K562 (cell line): Measurements from ENCODE around the gene TRIM33. TPM values are rescaled to one million over a fixed set of nuclear protein-coding genes. Genes with fewer than 3 reads are reported as not detected.

Source experiments
- ARNT ChIP-seq, 2 experiments: fragments of 450-650 bp; IDR thresholded peaks; 2 replicates each; pipeline ENCODE4 v1.6.1; 2016; ENCODE audit warnings: mild to moderate bottlenecking in 1 of 2
- HOXB6 ChIP-seq: fragments of 250-450 bp; sonication (Bioruptor Pico); IDR thresholded peaks from 2 replicates; pipeline ENCODE4 v1.5.1; 2022; ENCODE audit warnings: mild to moderate bottlenecking, borderline replicate concordance
- HSF4 ChIP-seq: fragments of 250-450 bp; sonication (Bioruptor Pico); IDR thresholded peaks from 2 replicates; pipeline ENCODE4 v2.1.2; 2022; ENCODE audit warnings: mild to moderate bottlenecking, moderate library complexity, borderline replicate concordance
- MED1 ChIP-seq: sonication (generic); formaldehyde crosslinking; IDR thresholded peaks from 2 replicates; pipeline ENCODE4 v1.8.1; 2023; ENCODE audit warnings: missing genetic modification reagents, borderline replicate concordance
- PTRF ChIP-seq: fragments of 450-650 bp; IDR thresholded peaks from 2 replicates; pipeline ENCODE4 v1.6.1; 2016; ENCODE audit warnings: mild to moderate bottlenecking, missing genetic modification characterization, missing compliant biosample characterization
- SPI1 ChIP-seq: IDR thresholded peaks from 2 replicates; pipeline ENCODE4 v1.6.1; 2011; ENCODE audit warnings: low read depth, low read length, control low read depth, borderline replicate concordance
- ZFPM2 ChIP-seq: fragments of 250-450 bp; sonication (Bioruptor Pico); IDR thresholded peaks from 2 replicates; pipeline ENCODE4 v1.5.1; 2022; ENCODE audit warnings: mild to moderate bottlenecking
- ZNF354B ChIP-seq: fragments of 250-450 bp; sonication (Bioruptor Pico); IDR thresholded peaks from 2 replicates; pipeline ENCODE4 v1.4.0; 2020
- polyA plus RNA-seq, 8 experiments: library from polyadenylated mRNA; depleted of rRNA in 4 of 8; stranded (reverse) in 5 of 8; unstranded in 3 of 8; fragments of >200 nt; fragmentation: Nextera tagmentation in 2 of 8; fragmentation: Illumina TruSeq in 1 of 8; extraction: Ambion mirVana in 2 of 8; extraction: Trizol in 1 of 8; gene quantifications; 2 replicates each; pipeline versions ENCODE4 v1.2.1 to v1.2.3, GENCODE V29; 2011 to 2014; ENCODE audit warnings: inconsistent platforms in 1 of 8, missing spikeins in 1 of 8
- total RNA-seq, 7 experiments: library from RNA; depleted of rRNA in 6 of 7; stranded (reverse); fragments of >200 nt in 6 of 7; fragmentation: Illumina TruSeq in 2 of 7; extraction: Trizol in 2 of 7; gene quantifications; 2 replicates each; pipeline versions ENCODE4 v1.2.1 to v1.2.3, GENCODE V29; 2011 to 2021; ENCODE audit warnings: low replicate concordance in 1 of 7
- TF ChIP-seq, protein P1 (sequence below): fragments of 250-450 bp; sonication (Bioruptor Pico); IDR thresholded peaks from 2 replicates; pipeline ENCODE4 v1.8.0; 2021; ENCODE audit warnings: mild to moderate bottlenecking, moderate library complexity
- TF ChIP-seq, protein P2 (sequence below), 2 experiments: fragments of 450-650 bp in 1 of 2; IDR thresholded peaks; 2 replicates each; pipeline ENCODE4 v1.6.1; 2011 to 2017; ENCODE audit warnings: low read depth in 2 of 2, antibody characterized with exemption in 1 of 2, borderline replicate concordance in 1 of 2, low read length in 1 of 2, mild to moderate bottlenecking in 1 of 2, mixed read lengths in 1 of 2; ENCODE audit not compliant: control insufficient read depth in 1 of 2
- TF ChIP-seq, protein P3 (sequence below): IDR thresholded peaks from 3 replicates; pipeline ENCODE4 v1.6.1; 2011; ENCODE audit warnings: borderline replicate concordance, mild to moderate bottlenecking; ENCODE audit not compliant: insufficient read length, insufficient read depth
- TF ChIP-seq, protein P4 (sequence below): fragments of 250-450 bp; sonication (Bioruptor Pico); IDR thresholded peaks from 2 replicates; pipeline ENCODE4 v1.4.0; 2020; ENCODE audit warnings: mild to moderate bottlenecking
- TF ChIP-seq, protein P5 (sequence below): fragments of 450-650 bp; IDR thresholded peaks from 2 replicates; pipeline ENCODE4 v1.6.1; 2016; ENCODE audit warnings: mild to moderate bottlenecking
- TF ChIP-seq, protein P6 (sequence below): sonication (generic); formaldehyde crosslinking; IDR thresholded peaks from 2 replicates; pipeline ENCODE4 v1.8.0; 2022; ENCODE audit warnings: mild to moderate bottlenecking, missing genetic modification reagents
- TF ChIP-seq, protein P7 (sequence below): sonication (generic); formaldehyde crosslinking; IDR thresholded peaks from 2 replicates; pipeline ENCODE4 v1.9.0; 2022; ENCODE audit warnings: mild to moderate bottlenecking, missing genetic modification reagents

The TRIM33 gene
- total and polyA plus RNA-seq, 9 of the 15 experiments (the other 6 are each of a cell fraction or from before 2014, with no cell fraction given) = 9.3 to 58.4 (median 40.2) TPM

DNA sequence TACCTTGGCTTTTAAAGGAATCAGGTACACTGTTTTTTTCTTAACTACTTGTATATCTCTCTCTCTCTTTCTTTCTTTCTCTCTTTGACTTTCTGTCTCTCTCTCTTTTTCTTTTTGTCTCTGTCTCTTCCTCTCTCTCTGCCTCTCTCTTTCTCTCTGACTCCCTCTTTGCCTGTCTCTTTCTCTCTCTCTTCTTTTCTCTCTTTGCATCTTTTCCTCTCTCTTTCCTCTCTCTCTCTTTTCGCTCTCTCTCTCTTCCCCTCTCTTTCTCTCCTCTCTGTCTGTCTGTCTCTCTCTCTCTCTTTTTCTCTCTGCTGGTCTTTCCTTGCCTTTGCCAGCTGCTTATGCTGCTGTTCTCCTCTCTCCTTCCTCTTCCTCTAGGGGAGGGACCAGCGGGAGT lies 143.2 kb downstream of the TRIM33 start (continued):
- TF ChIP-seq, protein P1, sequence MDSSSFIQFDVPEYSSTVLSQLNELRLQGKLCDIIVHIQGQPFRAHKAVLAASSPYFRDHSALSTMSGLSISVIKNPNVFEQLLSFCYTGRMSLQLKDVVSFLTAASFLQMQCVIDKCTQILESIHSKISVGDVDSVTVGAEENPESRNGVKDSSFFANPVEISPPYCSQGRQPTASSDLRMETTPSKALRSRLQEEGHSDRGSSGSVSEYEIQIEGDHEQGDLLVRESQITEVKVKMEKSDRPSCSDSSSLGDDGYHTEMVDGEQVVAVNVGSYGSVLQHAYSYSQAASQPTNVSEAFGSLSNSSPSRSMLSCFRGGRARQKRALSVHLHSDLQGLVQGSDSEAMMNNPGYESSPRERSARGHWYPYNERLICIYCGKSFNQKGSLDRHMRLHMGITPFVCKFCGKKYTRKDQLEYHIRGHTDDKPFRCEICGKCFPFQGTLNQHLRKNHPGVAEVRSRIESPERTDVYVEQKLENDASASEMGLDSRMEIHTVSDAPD = no peak
- TF ChIP-seq HOXB6 (CRISPR knock-in tag) = no peak
- no peak for TF ChIP-seq SPI1
- TF ChIP-seq, protein P2, sequence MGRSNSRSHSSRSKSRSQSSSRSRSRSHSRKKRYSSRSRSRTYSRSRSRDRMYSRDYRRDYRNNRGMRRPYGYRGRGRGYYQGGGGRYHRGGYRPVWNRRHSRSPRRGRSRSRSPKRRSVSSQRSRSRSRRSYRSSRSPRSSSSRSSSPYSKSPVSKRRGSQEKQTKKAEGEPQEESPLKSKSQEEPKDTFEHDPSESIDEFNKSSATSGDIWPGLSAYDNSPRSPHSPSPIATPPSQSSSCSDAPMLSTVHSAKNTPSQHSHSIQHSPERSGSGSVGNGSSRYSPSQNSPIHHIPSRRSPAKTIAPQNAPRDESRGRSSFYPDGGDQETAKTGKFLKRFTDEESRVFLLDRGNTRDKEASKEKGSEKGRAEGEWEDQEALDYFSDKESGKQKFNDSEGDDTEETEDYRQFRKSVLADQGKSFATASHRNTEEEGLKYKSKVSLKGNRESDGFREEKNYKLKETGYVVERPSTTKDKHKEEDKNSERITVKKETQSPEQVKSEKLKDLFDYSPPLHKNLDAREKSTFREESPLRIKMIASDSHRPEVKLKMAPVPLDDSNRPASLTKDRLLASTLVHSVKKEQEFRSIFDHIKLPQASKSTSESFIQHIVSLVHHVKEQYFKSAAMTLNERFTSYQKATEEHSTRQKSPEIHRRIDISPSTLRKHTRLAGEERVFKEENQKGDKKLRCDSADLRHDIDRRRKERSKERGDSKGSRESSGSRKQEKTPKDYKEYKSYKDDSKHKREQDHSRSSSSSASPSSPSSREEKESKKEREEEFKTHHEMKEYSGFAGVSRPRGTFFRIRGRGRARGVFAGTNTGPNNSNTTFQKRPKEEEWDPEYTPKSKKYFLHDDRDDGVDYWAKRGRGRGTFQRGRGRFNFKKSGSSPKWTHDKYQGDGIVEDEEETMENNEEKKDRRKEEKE (IDR thresholded peaks at IDR 0.05; ENCODE audit: borderline replicate concordance in 1 of 2, control insufficient read depth in 1 of 2, low read depth in 2 of 2, low read length in 1 of 2) = peak in 1 of 2 experiments; percentile 62; a peak in 1 of 4 replicates
- TF ChIP-seq, protein P3, sequence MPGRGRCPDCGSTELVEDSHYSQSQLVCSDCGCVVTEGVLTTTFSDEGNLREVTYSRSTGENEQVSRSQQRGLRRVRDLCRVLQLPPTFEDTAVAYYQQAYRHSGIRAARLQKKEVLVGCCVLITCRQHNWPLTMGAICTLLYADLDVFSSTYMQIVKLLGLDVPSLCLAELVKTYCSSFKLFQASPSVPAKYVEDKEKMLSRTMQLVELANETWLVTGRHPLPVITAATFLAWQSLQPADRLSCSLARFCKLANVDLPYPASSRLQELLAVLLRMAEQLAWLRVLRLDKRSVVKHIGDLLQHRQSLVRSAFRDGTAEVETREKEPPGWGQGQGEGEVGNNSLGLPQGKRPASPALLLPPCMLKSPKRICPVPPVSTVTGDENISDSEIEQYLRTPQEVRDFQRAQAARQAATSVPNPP = no peak
- TF ChIP-seq HSF4 (CRISPR knock-in tag) = no peak
- TF ChIP-seq, protein P4, sequence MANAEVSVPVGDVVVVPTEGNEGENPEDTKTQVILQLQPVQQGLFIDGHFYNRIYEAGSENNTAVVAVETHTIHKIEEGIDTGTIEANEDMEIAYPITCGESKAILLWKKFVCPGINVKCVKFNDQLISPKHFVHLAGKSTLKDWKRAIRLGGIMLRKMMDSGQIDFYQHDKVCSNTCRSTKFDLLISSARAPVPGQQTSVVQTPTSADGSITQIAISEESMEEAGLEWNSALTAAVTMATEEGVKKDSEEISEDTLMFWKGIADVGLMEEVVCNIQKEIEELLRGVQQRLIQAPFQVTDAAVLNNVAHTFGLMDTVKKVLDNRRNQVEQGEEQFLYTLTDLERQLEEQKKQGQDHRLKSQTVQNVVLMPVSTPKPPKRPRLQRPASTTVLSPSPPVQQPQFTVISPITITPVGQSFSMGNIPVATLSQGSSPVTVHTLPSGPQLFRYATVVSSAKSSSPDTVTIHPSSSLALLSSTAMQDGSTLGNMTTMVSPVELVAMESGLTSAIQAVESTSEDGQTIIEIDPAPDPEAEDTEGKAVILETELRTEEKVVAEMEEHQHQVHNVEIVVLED (CRISPR knock-in tag) = no peak
- TF ChIP-seq, protein P5, sequence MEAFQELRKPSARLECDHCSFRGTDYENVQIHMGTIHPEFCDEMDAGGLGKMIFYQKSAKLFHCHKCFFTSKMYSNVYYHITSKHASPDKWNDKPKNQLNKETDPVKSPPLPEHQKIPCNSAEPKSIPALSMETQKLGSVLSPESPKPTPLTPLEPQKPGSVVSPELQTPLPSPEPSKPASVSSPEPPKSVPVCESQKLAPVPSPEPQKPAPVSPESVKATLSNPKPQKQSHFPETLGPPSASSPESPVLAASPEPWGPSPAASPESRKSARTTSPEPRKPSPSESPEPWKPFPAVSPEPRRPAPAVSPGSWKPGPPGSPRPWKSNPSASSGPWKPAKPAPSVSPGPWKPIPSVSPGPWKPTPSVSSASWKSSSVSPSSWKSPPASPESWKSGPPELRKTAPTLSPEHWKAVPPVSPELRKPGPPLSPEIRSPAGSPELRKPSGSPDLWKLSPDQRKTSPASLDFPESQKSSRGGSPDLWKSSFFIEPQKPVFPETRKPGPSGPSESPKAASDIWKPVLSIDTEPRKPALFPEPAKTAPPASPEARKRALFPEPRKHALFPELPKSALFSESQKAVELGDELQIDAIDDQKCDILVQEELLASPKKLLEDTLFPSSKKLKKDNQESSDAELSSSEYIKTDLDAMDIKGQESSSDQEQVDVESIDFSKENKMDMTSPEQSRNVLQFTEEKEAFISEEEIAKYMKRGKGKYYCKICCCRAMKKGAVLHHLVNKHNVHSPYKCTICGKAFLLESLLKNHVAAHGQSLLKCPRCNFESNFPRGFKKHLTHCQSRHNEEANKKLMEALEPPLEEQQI = no peak
- no peak for TF ChIP-seq ARNT (IDR thresholded peaks at IDR 0.05)
- no peak for TF ChIP-seq PTRF (tag)
- no peak for TF ChIP-seq MED1 (CRISPR knock-in tag)
- TF ChIP-seq, protein P6, sequence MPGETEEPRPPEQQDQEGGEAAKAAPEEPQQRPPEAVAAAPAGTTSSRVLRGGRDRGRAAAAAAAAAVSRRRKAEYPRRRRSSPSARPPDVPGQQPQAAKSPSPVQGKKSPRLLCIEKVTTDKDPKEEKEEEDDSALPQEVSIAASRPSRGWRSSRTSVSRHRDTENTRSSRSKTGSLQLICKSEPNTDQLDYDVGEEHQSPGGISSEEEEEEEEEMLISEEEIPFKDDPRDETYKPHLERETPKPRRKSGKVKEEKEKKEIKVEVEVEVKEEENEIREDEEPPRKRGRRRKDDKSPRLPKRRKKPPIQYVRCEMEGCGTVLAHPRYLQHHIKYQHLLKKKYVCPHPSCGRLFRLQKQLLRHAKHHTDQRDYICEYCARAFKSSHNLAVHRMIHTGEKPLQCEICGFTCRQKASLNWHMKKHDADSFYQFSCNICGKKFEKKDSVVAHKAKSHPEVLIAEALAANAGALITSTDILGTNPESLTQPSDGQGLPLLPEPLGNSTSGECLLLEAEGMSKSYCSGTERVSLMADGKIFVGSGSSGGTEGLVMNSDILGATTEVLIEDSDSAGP (CRISPR knock-in tag) = no peak
- TF ChIP-seq, protein P7, sequence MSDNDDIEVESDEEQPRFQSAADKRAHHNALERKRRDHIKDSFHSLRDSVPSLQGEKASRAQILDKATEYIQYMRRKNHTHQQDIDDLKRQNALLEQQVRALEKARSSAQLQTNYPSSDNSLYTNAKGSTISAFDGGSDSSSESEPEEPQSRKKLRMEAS (CRISPR knock-in tag) = no peak
- TF ChIP-seq ZNF354B (CRISPR knock-in tag) = no peak
- no peak for TF ChIP-seq ZFPM2 (CRISPR knock-in tag)
